GM18907 (cell line): ENCODE measurements around the gene OR7A5.
"Not testable (repeated sequence)": the region's sequence is repeated elsewhere in the genome, so short reads cannot be mapped to it uniquely, and the experiment has no call there.

Source experiments
- ATAC-seq: cut with Tn5 transposase; IDR thresholded peaks from one replicate; pipeline ENCODE4 v1.9.1; 2021; ENCODE audit warnings: mild to moderate bottlenecking, moderate library complexity; ENCODE audit not compliant: unreplicated experiment

OR7A5 gene

DNA sequence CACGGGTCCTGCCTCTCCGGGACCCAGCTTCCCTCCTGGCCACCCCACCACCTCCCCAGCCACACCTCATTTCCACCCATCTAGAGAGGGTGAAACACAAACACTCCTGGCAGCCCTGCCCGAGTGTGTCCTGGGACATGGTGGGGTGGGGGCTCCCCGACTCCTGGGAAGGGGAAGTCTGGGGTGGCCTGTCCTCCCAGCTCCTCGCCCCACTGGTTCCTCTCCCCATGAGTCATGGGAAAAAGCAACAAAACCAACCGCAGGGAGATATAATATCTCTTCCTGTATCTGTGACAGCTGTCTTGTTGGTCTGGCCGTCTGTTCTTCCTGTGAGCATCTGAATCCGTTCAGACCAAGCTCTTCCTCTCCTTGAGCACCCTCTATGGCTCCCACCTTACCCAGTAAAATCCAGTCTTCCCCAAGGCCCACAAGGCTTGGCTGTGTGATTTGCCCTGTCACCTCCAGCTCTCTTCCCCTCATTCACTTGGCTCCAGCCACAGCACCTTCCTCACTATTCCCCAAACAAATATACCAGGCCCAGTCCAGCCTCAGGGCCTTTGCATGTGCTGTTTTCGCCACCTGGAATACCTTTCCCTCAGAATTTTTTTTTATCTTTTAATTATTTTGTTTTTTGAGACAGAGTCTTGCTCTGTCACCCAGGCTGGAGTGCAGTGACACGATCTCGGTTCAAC, 49.7 kb downstream of the OR7A5 start:
- ATAC-seq = peak; percentile 38

- ATAC-seq = peak; percentile 71
These were observed 50.3 kb downstream of the OR7A5 start for GRCh38 chr19:14784730-14785101.

DNA sequence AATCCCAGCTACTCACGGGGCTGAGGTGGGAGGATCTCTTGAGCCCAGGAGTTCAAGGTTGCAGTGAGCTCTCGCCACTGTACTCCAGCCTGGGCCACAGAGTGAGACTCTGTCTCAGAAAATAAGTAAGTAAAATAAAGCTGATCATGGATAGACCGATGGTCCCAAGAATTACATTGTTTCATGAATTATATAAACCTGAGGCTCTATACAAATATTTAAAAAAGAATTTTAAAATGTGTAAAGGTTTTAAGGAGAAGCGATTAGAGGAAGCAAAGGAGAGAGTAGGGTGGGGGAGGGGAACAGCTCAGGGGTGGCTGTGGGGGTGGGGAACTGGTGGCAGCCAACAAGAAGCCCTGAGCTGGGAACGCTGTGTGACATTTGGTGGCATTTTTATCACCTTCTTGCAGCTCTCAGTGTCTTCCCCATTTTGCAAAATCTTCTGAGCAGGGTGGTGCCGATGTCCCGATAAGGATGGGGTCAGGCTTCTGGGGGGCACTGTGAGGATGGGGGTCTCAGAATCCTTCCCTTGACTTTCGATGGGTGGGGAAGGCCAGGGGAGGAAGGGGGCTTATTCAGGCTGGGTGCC, 51.5 kb downstream of the OR7A5 start:
- ATAC-seq = not testable (repeated sequence)

DNA sequence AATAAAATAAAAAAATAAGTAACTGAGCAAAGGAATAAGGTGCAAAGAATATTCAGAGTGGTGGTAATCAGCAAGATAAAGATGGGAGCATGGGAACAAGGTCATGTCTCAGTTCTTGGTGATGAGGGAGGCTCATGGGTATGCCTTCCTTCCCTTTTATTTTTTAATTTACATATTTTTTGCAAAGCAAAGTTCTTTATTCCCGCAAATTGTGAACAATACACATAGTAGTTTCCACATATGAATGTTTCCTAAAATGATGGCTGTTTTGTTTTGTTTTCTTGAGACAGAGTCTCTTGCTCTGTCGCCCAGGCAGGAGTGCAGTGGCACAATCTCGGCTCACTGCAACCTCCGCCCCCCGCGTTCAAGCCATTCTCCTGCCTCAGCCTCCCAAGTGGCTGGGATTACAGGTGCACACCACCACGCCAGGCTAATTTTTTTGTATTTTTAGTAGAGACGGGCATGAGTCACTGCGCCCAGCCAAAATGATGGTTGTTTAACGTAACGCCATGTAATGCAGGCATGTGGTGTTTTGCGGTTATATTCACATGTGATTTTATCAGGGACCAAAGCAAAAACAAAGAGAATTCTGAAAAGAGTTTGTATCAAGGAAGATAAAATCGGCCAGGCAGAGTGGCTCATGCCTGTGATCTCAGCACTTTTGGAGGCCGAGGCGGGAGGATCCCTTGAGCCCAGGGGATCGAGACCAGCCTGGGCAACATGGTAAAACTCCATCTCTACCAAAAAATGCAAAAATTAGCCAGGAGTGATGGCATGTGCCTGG, 52.2 kb downstream of the OR7A5 start:
- no peak for ATAC-seq

DNA sequence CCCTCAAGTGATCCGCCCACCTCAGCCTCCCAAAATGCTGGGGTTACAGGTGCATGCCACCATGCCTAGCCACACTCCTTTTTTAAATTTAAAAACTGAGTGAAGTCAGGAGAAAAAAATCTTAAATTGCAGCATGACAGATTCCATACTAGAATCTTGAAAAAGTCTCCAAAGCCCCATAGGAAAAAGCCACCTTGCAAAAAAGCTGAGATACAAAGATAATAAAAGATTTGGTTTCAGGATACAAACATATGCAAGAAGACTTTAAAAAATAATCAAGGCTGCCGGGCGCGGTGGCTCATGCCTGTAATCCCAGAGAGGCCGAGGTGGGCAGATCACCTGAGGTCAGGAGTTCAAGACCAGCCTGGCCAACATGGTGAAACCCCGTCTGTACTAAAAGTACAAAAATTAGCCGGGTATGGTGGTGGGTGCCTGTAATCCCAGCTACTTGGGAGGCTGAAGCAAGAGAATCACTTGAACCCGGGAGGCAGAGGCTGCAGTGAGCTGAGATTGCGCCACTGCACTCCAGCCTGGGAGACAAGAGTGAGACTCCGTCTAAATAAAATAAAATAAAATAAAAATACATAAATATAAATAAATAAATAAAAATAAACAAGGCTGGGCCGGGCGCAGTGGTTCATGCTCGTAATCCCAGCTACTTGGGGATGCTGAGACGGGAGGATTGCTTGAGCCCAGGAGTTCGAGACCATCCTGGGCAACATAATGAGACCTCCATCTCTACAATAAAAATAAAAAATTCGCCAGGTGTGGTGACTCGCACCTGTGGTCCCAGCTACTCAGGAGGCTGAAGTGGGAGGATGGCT, 53.1 kb downstream of the OR7A5 start:
- ATAC-seq = not testable (repeated sequence)

DNA sequence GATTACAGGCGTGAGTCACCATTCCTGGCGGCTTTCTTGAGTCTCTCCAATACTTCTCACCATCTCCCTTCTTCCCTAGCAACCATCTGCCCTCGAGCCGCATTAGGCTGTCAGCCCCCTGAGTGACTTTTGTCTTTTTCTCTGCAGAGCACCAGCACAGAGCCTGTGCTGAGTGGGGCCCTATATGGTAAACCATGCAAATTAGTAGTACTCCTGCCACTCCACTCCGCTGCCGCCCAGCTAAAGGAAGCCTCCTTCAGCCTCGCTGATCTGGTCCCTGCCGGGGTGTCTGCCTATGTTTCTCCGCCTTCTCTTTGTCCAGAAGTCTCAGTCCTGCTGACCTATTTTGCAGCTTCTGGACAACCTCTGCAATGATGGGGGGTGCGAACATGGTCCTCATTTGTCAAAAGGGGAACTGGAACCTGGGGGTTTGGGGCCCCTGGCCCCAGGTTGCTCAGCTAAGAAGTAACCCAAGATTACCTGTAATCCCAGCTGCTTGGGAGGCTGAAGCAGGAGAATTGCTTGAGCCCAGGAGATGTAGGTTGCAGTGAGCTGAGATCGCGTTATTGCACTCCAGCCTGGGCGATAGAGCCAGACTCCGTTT, 54.3 kb downstream of the OR7A5 start:
- ATAC-seq = not testable (repeated sequence)

DNA sequence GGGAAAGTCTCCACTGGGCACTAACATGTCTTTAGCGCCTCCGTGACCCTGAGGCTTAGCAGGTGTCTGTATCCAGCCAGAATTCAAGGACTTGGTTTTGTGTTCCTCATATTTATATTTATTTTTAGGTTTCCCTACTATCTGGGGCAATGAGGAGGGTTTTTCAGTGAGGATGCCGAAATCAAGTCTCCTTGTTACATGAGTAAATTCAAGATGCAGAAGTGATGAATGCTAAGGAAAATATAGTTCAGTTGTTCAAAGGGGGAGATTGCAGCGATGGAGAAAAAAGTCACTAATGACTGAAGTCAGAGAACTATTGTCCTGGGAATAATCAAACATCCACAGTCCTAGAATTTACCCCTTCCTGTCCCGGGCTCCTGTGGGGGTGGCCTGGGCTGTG, 55.8 kb downstream of the OR7A5 start:
- ATAC-seq = no peak

GRCh38 chr19:14778110-14778845, 56.7 kb downstream of the OR7A5 start, which contains the start of gene ADGRE2:
Gene ADGRE2, minus strand, starts transcription at chr19:14778560. Its CDS starts 1,804 bp downstream, at chr19:14776756.
- ATAC-seq = not testable (repeated sequence)

- ATAC-seq = not testable (repeated sequence)
These were observed 57.3 kb downstream of the OR7A5 start for GRCh38 chr19:14777645-14778044.
